Activated T-helper 1 cell treated with anti-CD3 and anti-CD28 coated beads, Interleukin-2, amount 50 U/mL, for 16 hours (primary cell): ENCODE measurements around the gene ZC3H10.

ENCODE experiments used
- DNase-seq, 2 donors: peaks; one replicate each; pipeline ENCODE4 v3.0.0-alpha.2; 2020; ENCODE audit warnings: low read depth in 1 of 2, low spot score in 1 of 2

The ZC3H10 gene

DNA sequence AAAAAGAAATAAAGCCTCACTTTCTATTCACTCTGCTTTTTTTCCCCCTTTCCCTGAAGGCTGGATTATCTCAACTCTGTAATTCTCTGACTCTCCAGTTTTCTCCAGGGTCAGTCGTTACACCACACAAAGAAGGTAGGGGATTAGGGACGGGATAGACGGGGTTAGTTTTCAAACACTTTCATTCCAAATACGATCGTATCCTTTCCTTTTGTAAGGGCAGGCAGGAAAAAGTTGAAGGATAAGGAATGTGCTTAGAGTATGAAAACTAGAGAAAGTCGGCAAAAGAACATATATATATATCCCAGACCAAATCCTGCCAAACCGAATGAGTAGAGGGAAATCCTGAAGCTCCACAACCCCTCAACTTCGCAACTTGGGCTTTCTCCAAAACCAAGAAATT lies 9.4 kb downstream of the ZC3H10 start:
- DNase-seq: no peak

DNA sequence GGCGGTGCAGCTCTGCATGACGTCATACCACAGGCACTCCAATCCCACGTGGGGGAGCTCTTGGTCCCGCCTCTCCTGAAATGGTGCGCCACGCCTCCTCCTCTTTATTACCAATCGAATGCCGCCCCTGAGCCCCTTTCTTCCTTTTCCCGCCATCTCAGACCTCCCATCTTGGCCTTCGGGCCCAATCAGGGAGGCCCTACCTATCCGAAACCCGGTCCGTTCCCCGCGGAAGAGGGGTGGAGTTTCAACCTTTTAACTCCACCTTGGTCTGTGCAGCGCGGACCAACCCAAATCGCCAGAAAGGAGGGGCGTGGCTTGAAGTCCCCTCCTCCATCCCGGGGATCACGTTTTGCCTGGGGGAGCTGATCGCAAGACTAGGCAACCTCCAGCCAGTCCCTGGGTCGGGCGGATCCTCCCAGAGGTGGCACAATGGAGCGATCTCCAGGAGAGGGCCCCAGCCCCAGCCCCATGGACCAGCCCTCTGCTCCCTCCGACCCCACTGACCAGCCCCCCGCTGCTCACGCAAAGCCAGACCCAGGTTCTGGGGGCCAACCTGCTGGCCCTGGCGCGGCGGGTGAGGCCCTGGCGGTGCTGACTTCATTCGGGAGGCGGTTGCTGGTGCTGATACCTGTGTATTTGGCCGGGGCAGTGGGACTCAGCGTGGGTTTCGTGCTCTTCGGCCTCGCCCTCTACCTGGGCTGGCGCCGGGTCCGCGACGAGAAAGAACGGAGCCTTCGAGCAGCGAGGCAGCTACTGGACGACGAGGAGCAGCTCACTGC lies 10.0 kb downstream of the ZC3H10 start, which contains the start of gene ESYT1:
Gene ESYT1, plus strand, starts transcription at position 380 of the 782 bp plus-strand sequence. Its CDS starts 53 bp downstream, at position 433.
- DNase-seq: peak; percentile 88 to 93

DNA sequence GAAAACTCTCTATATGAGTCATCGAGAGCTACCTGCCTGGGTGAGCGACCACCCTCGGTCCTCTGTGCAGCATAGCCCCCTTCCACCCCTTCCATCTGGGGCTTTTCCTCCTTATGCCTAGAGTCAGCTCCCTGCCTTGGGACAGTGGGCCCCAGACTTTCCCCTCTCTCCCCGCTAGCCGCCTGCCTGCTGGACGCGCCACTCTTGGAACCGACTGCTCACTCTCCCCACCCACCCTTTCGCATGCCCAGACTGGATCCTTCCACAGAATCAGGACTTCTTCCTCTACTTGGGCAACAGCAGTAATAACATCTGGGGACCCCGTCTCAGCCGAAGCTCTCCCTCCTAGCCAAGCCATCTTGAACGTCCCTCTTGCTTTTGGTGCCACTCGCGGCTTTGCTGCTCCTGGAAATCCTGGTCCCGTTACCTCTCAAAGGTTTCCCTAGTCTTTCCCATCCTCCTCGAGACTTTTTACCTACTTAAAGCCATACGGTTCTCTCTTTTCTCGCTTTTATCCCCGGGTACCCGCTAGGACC lies 10.7 kb downstream of the ZC3H10 start:
- no peak for DNase-seq

DNA sequence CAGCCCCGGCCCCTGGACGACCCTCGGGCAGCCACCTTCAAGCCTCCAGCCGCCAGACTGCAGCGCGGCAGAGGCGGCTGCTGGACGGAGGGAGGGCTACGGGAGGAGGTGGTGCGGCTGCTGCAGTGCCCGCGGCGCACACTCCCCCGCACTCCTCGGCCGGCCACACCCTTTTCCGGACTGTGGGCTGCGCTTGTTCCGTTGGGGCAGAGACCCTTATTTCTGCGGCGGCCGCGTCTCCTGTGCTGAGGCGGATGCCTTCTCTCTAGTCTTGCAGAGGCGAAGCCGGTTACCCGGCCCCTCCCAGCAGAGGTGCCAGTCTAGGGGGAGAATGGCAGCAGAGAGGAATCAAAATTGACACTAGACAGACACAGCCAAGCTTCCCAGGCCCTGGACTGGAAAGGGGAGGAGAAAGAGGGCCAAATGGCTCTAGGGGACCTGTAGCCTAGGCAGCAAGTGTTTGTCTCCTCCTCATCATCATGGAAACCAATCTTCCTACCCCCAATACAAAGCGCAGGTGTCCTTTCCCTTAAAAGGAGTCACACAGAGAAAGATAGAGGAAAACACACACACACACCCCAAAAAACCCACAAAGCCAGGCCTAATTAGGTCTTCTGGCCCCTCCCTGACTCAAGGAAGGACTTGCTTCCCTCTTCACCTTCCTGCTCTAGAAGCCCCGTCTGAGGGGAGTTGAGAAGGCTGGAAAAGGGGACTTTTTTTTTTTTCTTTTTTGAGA lies 11.3 kb downstream of the ZC3H10 start:
- peak; percentile 51 to 56 for DNase-seq

DNA sequence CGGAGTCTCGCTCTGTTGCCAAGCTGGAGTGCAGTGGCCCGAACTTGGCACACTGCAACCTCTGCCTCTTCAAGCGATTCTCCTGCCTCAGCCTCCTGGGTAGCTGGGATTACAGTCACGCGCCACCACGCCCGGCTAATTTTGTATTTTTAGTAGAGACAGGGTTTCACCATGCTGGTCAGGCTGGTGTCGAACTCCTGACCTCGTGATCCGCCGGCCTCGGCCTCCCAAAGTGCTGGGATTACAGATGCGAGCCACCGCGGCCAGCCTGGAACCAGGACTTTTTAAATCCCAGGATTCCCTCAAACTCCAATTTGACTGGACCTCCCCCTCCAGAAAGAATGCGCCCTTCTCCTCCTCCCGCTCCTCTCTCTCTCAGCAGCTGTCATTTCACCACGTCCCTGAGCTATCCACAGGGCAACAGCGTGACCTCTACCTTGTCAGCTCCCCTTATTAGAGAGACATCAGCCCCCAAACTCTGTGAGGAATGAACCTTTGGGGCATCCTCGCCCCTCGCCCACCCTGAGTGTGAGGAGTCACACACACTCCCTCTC lies 12.0 kb downstream of the ZC3H10 start:
- DNase-seq: no peak

DNA sequence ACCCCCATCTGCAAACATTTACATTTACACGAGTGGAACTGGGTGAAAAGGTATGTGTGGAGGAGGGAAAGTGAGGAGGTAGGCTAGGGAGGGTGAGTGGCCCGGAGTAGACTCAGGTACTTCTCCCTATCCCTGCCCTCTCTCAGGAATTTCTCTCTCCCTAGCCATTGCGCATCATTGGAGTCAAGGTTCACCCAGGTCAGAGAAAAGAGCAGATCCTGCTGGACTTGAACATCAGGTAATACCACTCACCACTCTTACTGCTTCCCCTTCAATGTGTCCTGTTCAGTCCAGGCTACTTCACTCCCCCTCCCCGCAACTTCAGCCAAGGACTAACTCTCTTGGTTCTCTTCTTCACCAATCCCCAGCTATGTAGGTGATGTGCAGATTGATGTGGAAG lies 12.8 kb downstream of the ZC3H10 start:
- DNase-seq: no peak

DNA sequence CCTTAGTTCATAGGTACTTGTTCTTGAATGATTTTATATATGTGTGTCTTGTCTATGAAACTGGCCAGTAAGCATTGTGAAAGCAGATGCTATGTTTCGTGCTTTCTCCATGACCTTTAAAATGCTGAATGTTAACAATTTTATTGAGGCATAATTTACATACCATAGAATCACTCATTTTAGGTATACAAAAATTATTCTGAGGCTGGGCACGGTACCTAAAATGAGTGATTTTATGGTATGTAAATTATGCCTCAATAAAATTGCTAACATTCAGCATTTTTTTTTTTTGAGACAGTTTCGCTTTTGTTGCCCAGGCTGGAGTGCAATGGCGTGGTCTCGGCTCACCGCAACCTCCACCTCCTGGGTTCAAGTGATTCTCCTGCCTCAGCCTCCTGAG lies 16.8 kb downstream of the ZC3H10 start:
- no peak for DNase-seq

DNA sequence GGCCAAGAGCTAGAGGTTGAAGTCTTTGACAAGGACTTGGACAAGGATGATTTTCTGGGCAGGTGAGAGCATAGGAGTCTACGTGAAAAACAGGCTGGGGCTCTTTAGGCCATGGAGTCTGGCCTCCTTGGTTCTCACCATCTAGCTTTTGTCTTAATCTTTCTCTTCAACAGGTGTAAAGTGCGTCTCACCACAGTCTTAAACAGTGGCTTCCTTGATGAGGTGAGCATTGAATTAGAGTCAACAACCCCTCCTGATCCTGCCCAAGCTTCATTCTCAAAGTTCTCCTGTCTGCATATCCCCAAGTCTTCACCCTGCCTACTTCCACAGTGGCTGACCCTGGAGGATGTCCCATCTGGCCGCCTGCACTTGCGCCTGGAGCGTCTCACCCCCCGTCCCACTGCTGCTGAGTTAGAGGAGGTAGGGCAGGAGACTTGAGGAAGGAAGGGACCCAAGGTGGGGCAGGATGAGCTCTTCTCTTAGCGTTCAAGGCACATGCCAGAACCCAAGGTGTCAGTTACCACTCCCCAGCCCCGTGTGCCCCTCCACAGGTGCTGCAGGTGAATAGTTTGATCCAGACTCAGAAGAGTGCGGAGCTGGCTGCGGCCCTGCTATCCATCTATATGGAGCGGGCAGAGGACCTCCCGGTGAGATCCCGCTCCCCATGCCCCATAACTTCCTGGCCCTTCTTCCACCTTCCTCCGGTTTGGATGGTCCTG lies 19.9 kb downstream of the ZC3H10 start:
- DNase-seq: no peak

DNA sequence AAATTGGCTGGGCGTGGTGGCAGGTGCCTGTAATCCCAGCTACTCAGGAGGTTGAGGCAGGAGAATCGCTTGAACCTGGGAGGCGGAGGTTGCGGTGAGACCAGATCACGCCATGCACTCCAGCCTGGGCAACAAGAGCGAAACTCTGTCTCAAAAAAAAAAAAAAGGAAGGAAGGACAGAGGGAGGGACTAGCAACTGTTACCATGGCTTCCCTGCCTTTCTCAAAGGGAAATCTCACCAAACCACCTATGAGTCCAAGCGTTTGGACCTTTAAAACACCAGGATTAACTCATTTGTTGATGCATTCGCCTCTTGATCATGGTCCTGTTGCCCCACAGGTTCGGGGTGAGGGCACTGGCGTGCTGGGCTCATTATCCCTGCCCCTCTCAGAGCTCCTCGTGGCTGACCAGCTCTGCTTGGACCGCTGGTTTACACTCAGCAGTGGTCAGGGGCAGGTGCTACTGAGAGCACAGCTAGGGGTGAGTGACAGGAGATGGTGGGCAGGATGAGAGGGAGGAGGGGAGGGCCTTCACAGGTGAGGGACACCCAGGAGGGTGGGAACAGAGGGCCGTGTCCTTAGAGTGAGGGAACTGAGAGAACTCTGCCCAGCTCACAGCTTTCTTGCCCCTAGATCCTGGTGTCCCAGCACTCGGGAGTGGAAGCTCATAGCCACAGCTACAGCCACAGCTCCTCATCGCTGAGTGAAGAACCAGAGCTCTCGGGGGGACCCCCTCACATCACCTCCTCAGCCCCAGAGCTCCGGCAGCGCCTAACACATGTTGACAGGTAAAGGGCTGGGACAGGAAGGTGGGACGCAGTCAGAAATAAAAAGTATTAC lies 24.1 kb downstream of the ZC3H10 start:
- no peak for DNase-seq

DNA sequence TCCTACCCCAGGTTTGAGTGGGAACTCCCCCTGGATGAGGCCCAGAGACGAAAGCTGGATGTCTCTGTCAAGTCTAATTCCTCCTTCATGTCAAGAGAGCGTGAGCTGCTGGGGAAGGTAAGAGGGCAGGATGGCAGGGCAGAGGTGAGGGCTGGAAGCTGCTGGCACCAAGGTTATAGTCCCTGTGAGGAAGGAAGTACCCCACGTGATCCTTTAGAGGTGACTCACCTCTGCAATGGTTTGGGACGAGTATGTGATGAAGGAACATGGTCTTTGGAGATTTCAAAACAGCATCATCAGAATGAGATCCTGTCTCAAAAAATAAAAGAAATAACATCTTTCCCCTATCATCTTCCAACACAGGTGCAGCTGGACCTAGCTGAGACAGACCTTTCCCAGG lies 25.2 kb downstream of the ZC3H10 start:
- no peak for DNase-seq

DNA sequence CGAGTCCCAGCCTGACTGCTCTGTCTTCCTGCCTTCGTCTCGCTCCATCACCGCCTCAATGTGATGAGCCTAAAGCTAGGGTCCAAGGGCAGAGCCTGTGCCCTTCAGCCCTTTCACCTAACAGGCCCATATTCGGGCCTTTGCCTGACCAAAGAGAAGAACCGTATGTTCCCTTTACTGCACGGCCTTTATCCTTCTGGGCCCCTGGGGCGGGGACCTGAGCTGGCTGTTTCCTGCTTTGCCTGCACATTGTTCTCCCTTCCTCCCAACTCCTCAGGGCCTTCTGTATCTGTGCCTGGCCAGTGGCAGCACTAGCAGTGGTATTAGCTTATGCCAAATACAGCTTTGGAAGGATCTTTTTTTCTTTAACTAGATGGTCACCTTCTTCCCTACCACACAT lies 25.8 kb downstream of the ZC3H10 start:
- DNase-seq: no peak

DNA sequence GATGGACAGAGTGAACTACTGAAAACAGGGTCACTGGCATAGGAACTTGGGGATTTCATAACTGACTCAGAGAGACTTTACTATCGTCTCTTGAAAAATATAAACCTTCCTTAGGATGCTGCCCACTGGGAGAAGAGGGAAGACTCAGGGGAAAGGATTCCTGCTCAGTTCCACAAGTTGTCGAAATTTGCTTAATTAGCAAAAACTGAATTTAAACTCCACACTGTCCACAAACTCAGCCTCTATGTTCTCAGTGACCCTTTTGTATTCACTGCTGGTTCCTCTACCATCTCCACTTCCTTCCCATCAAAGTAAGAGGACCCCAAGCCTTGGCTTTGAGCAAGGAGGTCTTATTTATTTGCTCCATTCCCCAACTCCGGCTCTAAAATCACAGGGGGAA lies 27.2 kb downstream of the ZC3H10 start:
- no peak for DNase-seq

DNA sequence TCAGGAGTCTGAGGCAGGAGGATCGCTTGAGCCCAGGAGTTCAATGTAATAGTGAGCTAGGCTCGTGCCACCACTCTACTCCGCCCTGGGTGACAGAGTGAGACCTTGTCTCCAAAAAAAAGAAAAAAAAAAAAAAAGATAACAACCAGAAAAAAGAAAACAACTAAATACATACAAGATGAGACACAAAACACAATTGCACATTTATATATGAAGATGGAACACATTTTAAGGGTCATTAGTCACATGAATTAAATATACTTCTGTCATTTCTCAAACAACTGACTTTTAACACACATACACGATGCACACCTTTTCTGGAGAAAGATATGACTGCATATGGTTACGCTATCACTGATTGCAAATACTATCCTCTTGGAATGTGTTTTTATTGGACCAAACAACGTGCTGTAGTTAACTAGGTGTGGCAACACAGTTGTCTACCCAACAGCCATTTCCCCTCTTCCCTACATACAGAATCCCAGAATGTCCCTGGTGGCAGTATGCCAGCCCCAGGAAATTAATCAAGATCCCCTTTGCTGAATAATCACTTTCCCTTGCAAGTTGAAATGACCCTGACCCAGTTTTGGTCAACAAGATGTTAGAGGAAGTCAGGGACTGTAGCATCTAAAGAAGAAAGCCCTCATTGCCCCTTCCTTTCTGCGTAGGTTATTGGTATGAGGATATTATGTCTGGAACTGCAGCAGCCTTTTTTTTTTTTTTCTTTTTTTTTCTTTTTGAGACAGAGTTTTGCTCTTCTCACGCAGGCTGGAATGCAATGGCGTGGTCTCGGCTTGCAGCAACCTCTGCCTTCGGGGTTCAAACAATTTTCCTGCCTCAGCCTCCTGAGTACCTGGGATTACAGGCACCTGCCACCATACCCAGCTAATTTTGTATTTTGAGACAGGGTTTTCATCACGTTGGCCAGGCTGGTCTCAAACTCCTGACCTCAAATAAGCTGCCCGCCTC lies 28.7 kb downstream of the ZC3H10 start:
- DNase-seq: no peak

DNA sequence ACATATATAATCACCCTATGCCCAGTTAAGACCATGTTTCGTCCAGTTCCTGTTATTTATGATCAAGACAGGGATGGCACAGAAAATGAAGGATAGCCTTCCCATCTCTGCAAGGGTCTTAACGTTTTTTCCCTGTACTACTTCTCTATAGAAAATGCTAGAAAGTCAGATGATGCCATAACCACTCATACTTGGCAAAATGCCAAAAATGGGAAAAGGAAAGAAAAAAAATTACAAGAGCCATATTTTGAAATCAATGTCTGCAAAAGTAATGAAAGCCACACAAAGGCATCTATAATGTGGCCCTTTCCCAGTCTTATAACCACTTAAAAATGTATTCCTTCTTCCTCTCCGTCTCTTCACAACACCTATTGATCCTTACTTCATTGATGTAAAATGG lies 32.5 kb downstream of the ZC3H10 start:
- DNase-seq: no peak

DNA sequence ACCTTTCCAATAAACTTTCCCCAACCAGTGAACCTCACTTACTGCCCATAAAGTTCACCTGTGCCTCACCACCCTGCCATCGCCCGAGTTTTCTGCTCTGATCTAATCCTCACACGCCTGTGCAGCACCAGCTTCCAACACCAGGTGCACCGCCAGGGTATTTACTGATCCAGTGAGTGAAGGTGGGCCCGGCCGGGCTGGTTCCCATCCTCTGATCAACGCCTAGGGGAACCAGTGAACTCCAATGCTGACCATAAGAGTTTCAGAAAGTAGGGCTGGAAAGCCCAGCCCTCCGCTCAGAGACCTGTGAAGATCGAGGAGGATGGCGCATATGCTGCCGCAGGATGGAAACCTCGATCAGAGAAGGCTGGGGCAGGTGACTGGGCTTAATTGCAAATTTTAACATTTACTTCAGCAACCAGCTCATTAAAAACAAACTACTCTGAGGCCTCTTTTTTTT lies 33.6 kb downstream of the ZC3H10 start:
- DNase-seq: peak; percentile 34 to 53

DNA sequence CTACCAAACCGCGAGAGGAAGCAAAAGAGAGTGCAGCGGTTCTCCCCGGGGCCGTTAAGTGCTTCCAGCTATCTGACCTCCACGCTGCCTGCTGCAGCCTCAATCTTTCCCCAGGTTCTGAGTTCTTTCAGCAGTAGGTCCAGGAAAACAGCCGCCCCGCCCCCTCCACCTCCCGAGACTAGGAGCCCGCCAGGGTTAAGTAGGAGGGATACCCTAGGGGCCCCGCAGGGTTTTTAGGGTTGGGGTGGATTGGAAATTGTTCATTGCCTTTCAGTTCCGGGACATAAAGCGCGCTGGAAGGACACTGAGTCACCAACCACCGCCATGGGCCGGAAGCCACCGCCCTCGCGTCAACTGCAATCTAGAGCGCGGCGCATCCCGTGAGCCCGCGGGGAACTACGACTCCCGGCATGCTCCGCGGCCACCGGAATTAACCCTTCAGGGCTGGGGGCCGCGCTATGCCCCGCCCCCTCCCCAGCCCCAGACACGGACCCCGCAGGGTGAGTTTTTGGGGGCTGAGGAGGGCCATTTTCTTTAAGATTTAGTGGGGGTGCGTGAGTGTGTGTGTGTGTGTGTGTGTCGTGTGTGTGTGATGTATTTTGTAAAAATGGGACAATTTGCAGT lies 34.2 kb downstream of the ZC3H10 start, which contains the start of gene MYL6B:
Gene MYL6B, plus strand, starts transcription at position 456 of the 624 bp plus-strand sequence. CDS start 1,332 bp downstream, outside the sequence.
- peak; percentile 83 to 91 for DNase-seq

DNA sequence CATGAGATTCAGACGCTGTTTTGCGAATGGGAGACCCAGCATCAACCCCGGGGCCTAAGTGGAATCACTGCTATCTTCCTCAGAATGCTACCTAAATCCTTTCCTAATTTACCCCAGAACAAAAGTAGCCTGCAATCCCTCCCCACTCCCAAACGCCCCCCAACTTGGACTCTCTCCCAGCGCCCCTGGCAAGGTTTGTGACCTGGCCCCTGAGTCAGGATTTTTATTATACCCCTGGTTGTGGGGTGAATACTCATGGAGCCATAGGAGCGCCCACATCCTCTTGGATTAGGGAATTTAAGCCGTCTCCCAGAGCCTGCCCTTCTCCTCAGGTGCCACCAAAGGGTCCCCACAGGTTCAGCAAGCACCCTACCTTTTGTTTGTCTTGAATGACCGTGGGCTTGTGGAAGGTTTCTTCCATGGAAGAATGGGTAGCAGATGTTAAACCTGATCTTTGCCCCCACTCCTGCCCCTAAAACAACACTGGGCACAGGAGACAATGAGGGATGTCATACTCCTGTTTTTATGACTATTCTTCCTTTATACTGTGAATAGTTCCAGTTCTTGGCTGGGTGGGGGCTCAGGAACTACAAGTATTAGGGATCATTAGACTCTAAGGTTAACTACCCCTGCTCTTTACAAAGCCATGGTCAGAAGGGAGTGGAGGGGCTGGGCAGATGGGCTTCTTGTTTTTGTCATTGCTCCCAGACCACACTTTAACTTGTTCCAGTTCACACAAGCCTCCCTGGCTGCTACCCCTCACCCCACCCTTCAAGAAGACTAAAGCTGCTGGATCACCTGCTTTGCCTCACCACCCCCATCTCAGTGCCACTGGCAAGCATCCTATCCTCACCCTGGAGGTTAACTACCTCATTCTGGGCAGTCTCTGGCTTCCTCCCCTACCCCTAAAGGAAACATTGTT lies 35.0 kb downstream of the ZC3H10 start:
- no peak for DNase-seq
